OCI-LY7 (cell line): Measurements from ENCODE around the gene NFE2L3. TPM values are rescaled to one million over a fixed set of nuclear protein-coding genes. Genes with fewer than 3 reads are reported as not detected.
"Not testable (repeated sequence)": the region's sequence is repeated elsewhere in the genome, so short reads cannot be mapped to it uniquely, and the experiment has no call there.

Experiments used
- BruUV-seq: library from RNA; stranded (reverse); fragments of 400-500 nt; replicated peaks from 2 replicates; lab custom pipeline; 2021; lab: Mats Ljungman, UMichigan
- CTCF ChIA-PET: fragments of 300-600 bp; sonication (Branson Sonifier 250); formaldehyde crosslinking; loops from one replicate; lab custom pipeline; 2022; ENCODE audit warnings: antibody characterized with exemption; ENCODE audit not compliant: unreplicated experiment; lab: Charles Lee
- POLR2A ChIA-PET: fragments of 300-600 bp; sonication (Branson Sonifier 250); formaldehyde crosslinking; loops from one replicate; lab custom pipeline; 2022; ENCODE audit warnings: antibody characterized with exemption; lab: Charles Lee
- DNase-seq: peaks from one replicate; pipeline ENCODE4 v3.0.0-alpha.2; 2015; ENCODE audit warnings: low spot score
- H2AFZ ChIP-seq: fragments of 200-600 bp; sonication (generic), shearing (Covaris generic); 2 replicates; pipeline ENCODE4 v1.6.1; 2014; ENCODE audit warnings: mild to moderate bottlenecking, antibody characterized with exemption, low read length, moderate library complexity
- H3K27ac ChIP-seq: fragments of 200-600 bp; sonication (generic); 2 replicates; pipeline ENCODE4 v1.5.1; 2014; ENCODE audit warnings: mixed run types, low read depth, mild to moderate bottlenecking, moderate library complexity, low read length, inconsistent platforms; ENCODE audit not compliant: poor library complexity, severe bottlenecking
- H3K36me3 ChIP-seq: fragments of 200-600 bp; sonication (generic); 2 replicates; pipeline ENCODE4 v1.6.1; 2014; ENCODE audit warnings: mild to moderate bottlenecking, antibody characterized with exemption, low read length, moderate library complexity, mixed read lengths; ENCODE audit not compliant: insufficient read depth
- H3K4me1 ChIP-seq: fragments of 200-600 bp; sonication (generic); 2 replicates; pipeline ENCODE4 v1.5.1; 2014; ENCODE audit warnings: mild to moderate bottlenecking, low read length; ENCODE audit not compliant: insufficient read depth, poor library complexity, severe bottlenecking
- H3K4me2 ChIP-seq: fragments of 200-600 bp; sonication (generic); 2 replicates; pipeline ENCODE4 v1.6.1; 2014; ENCODE audit warnings: mild to moderate bottlenecking, low read length
- H3K4me3 ChIP-seq: fragments of 200-600 bp; sonication (generic); 2 replicates; pipeline ENCODE4 v1.5.1; 2014; ENCODE audit warnings: mild to moderate bottlenecking, low read depth, low read length; ENCODE audit not compliant: poor library complexity, severe bottlenecking
- H3K79me2 ChIP-seq: fragments of 200-600 bp; sonication (generic); 2 replicates; pipeline ENCODE4 v1.6.1; 2016; ENCODE audit warnings: low read depth, mild to moderate bottlenecking, low read length, moderate library complexity, mixed read lengths; ENCODE audit not compliant: insufficient read depth
- H3K9me2 ChIP-seq: fragments of 200-600 bp; sonication (generic); 2 replicates; pipeline ENCODE4 v1.6.1; 2016; ENCODE audit warnings: mild to moderate bottlenecking, low read length, mixed read lengths; ENCODE audit not compliant: insufficient read depth
- H3K9me3 ChIP-seq: fragments of 200-600 bp; sonication (generic); 2 replicates; pipeline ENCODE4 v1.6.1; 2014; ENCODE audit warnings: mild to moderate bottlenecking, mixed run types, low read length, mixed read lengths
- H4K20me1 ChIP-seq: fragments of 200-600 bp; sonication (generic); 2 replicates; pipeline ENCODE4 v1.6.1; 2014; ENCODE audit warnings: mild to moderate bottlenecking, antibody characterized with exemption, low read length, moderate library complexity, mixed read lengths; ENCODE audit not compliant: insufficient read depth
- CTCF ChIP-seq: fragments of 200-600 bp; sonication (generic); conservative IDR thresholded peaks from 2 replicates; pipeline ENCODE4 v1.5.1; 2014; ENCODE audit warnings: mild to moderate bottlenecking, antibody characterized with exemption, low read length, moderate library complexity, mixed read lengths
- EZH2phosphoT487 ChIP-seq: fragments of 200-600 bp; sonication (generic); IDR thresholded peaks from 2 replicates; pipeline ENCODE4 v1.6.1; 2018; ENCODE audit warnings: low read depth, borderline replicate concordance, mild to moderate bottlenecking, mixed run types, antibody characterized with exemption, low read length, moderate library complexity, mixed read lengths
- intact Hi-C: fragments of 100-400 bp; cut with micrococcal nuclease; formaldehyde crosslinking; loops from one replicate; pipeline ENCODE4 v1.10.0; 2022; ENCODE audit not compliant: unreplicated experiment
- total RNA-seq, 2 experiments: library from RNA; depleted of rRNA in 1 of 2; stranded (reverse); fragments of >200 nt in 1 of 2; shearing (Covaris generic) in 1 of 2; gene quantifications; 2 replicates each; pipeline ENCODE4 v1.2.3, GENCODE V29; 2014 to 2022

NFE2L3 gene
- total RNA-seq, 2 experiments from 2014 or later: 10.7 to 12.3 TPM

GRCh38 chr7:26149391-26149977 lies 2.5 kb upstream of the NFE2L3 start:
- H4K20me1 ChIP-seq: no peaks in the 10 kb centered on the region; the same call in 1 of the 2 replicates
- no peak for DNase-seq
- TF ChIP-seq CTCF: no peak
- no peak overlapping the region for H3K27ac ChIP-seq
- no peaks in the 10 kb centered on the region for H3K9me2 ChIP-seq
- peaks cover 17% of the 10 kb centered on the region for H3K4me1 ChIP-seq
- no peaks in the 10 kb centered on the region for H3K36me3 ChIP-seq
- H3K9me3 ChIP-seq: no peaks in the 10 kb centered on the region
- no peak overlapping the region for H2AFZ ChIP-seq
- intact Hi-C loops: no loop called here
- peaks cover 15% of the 10 kb centered on the region; the same call in 1 of the 2 replicates for H3K79me2 ChIP-seq
- ChIA-PET POLR2A (interaction anchor here (0.6 to 1.1 kb wide), 2 partner anchors 8 to 260 kb away, joined by 3 read pairs; no protein-coding TSS in a partner anchor), CTCF (no interaction called here)
- BruUV-seq: no TSS peak
- H3K4me3 ChIP-seq: no peak overlapping the region
- no peak overlapping the region for H3K4me2 ChIP-seq

GRCh38 chr7:26151096-26151495 lies 902 bp upstream of the NFE2L3 start:
- BruUV-seq: no TSS peak
- peak overlapping the region; percentile 89 for H3K4me2 ChIP-seq
- peaks cover 31% of the 10 kb centered on the region for H3K79me2 ChIP-seq
- POLR2A ChIA-PET: interaction anchor here (1.1 to 1.7 kb wide), 4 partner anchors 31 to 50 kb away, joined by 3 to 5 read pairs (median 4); partner anchors contain the start of gene CBX3
- peak overlapping the region; percentile 96; the same call in 1 of the 2 replicates for H2AFZ ChIP-seq
- H3K4me3 ChIP-seq: peak overlapping the region; percentile 73
- DNase-seq: no peak
- peaks cover 33% of the 10 kb centered on the region for H3K4me1 ChIP-seq
- no peaks in the 10 kb centered on the region; the same call in 1 of the 2 replicates for H4K20me1 ChIP-seq
- intact Hi-C loops: loop anchor here (5.0 kb wide), 1 partner anchor 184 kb away; no protein-coding TSS in a partner anchor
- H3K9me2 ChIP-seq: no peaks in the 10 kb centered on the region
- H3K27ac ChIP-seq: no peak overlapping the region
- TF ChIP-seq EZH2phosphoT487: no peak
- no peak for TF ChIP-seq CTCF
- CTCF ChIA-PET: interaction anchor here (1.6 kb wide), 1 partner anchor 47 kb away, joined by 4 read pairs; no protein-coding TSS in a partner anchor
- H3K36me3 ChIP-seq: no peaks in the 10 kb centered on the region
- H3K9me3 ChIP-seq: no peaks in the 10 kb centered on the region

GRCh38 chr7:26151650-26151952 lies 397 bp upstream of the NFE2L3 start:
- no peaks in the 10 kb centered on the region for H3K36me3 ChIP-seq
- TF ChIP-seq CTCF (no peak), EZH2phosphoT487 (no peak)
- no peak for DNase-seq
- H3K4me3 ChIP-seq: peak overlapping the region; percentile 73
- BruUV-seq: no TSS peak
- H4K20me1 ChIP-seq: no peaks in the 10 kb centered on the region; the same call in 1 of the 2 replicates
- H3K27ac ChIP-seq: no peak overlapping the region
- CTCF ChIA-PET: interaction anchor here (1.6 kb wide), 1 partner anchor 46 kb away, joined by 4 read pairs; no protein-coding TSS in a partner anchor
- H3K9me2 ChIP-seq: no peaks in the 10 kb centered on the region
- no peaks in the 10 kb centered on the region for H3K9me3 ChIP-seq
- peaks cover 38% of the 10 kb centered on the region for H3K4me1 ChIP-seq
- peak overlapping the region; percentile 96 for H2AFZ ChIP-seq
- intact Hi-C loops: loop anchor here (5.0 kb wide), 1 partner anchor 184 kb away; no protein-coding TSS in a partner anchor
- H3K79me2 ChIP-seq: peaks cover 36% of the 10 kb centered on the region
- peak overlapping the region; percentile 89 for H3K4me2 ChIP-seq
- POLR2A ChIA-PET: interaction anchor here (0.8 to 1.7 kb wide), 10 partner anchors 10 to 179 kb away, joined by 3 to 7 read pairs (median 4); partner anchors contain the start of gene CBX3

- Histone ChIP-seq H3K4me2 (peak overlapping the region; percentile 89), H3K4me3 (peak overlapping the region; percentile 73)
- peak; percentile 56 for DNase-seq
Measured at GRCh38 chr7:26152782-26153240, 813 bp downstream of the NFE2L3 start.

More at GRCh38 chr7:26152782-26153240, 813 bp downstream of the NFE2L3 start:
- CTCF ChIA-PET: interaction anchor here (0.7 kb wide), 1 partner anchor 263 kb away, joined by 3 read pairs; no protein-coding TSS in a partner anchor
- peaks cover 50% of the 10 kb centered on the region for H3K4me1 ChIP-seq
- peaks cover 48% of the 10 kb centered on the region for H3K79me2 ChIP-seq
- peak overlapping the region; percentile 30 for H3K27ac ChIP-seq
- not testable (repeated sequence) for H3K36me3 ChIP-seq, H3K9me2 ChIP-seq, H3K9me3 ChIP-seq, BruUV-seq, H4K20me1 ChIP-seq
- H2AFZ ChIP-seq: peak overlapping the region; percentile 96; the same call in 1 of the 2 replicates
- intact Hi-C loops: loop anchor here (1.0 to 5.0 kb wide), 3 partner anchors 47 to 186 kb away; partner anchors contain the start of gene HNRNPA2B1
- POLR2A ChIA-PET: interaction anchor here (1.3 to 1.7 kb wide), 3 partner anchors 14 to 52 kb away, joined by 3 to 7 read pairs (median 5); partner anchors contain the start of gene CBX3
